ENCODE measurements around the gene TMEM182. TPM values are rescaled to one million over a fixed set of nuclear protein-coding genes. Genes with fewer than 3 reads are reported as not detected.

TMEM182 gene
- total RNA-seq, 2 donors from 2014 or later = 4.2 to 5.6 TPM

- Histone ChIP-seq H3K4me1 (ENCODE audit: control insufficient read depth, insufficient read depth, low read length) (no peaks in the 10 kb centered on the region), H3K4me3 (ENCODE audit: low read length) (no peak overlapping the region), H3K9me3 (ENCODE audit: control insufficient read depth, low read length) (no peaks in the 10 kb centered on the region), H3K27ac (ENCODE audit: low read depth, low read length) (no peak overlapping the region), H3K36me3 (ENCODE audit: control insufficient read depth, insufficient read depth, low read length) (no peaks in the 10 kb centered on the region), H3K27me3 (ENCODE audit: control insufficient read depth, insufficient read depth, low read length, poor library complexity, severe bottlenecking) (no peaks in the 10 kb centered on the region), H3K9ac (ENCODE audit: extremely low read depth, low read length, poor library complexity, severe bottlenecking) (no peak overlapping the region)
- 72 to 92% methylated on average over 2 of the region's 2 CpGs for WGBS, 2 experiments (ENCODE audit: insufficient coverage in 1 of 2, insufficient read length in 1 of 2)
- H3K4me3 Mint-ChIP-seq = no peak overlapping the region
- no peak for DNase-seq
- no peaks in the 10 kb centered on the region for H3K4me1 Mint-ChIP-seq
- no peaks in the 10 kb centered on the region for H3K36me3 Mint-ChIP-seq (ENCODE audit: low read depth)
- TF ChIP-seq CTCF (conservative IDR thresholded peaks at IDR 0.05) = no peak
- no peak overlapping the region for H3K27ac Mint-ChIP-seq
- H3K9me3 Mint-ChIP-seq = no peaks in the 10 kb centered on the region
- H3K27me3 Mint-ChIP-seq (ENCODE audit: insufficient read depth) = no peaks in the 10 kb centered on the region
Observed at GRCh38 chr2:102832789-102833188, 71.0 kb downstream of the TMEM182 start.

GRCh38 chr2:102834523-102835273 is 72.9 kb downstream of the TMEM182 start:
- no peak for TF ChIP-seq CTCF (conservative IDR thresholded peaks at IDR 0.05)
- no peaks in the 10 kb centered on the region for H3K36me3 Mint-ChIP-seq (ENCODE audit: low read depth)
- Histone ChIP-seq H3K36me3 (ENCODE audit: control insufficient read depth, insufficient read depth, low read length) (no peaks in the 10 kb centered on the region), H3K9me3 (ENCODE audit: control insufficient read depth, low read length) (no peaks in the 10 kb centered on the region), H3K4me3 (ENCODE audit: low read length) (no peak overlapping the region), H3K9ac (ENCODE audit: extremely low read depth, low read length, poor library complexity, severe bottlenecking) (no peak overlapping the region), H3K27me3 (ENCODE audit: control insufficient read depth, insufficient read depth, low read length, poor library complexity, severe bottlenecking) (no peaks in the 10 kb centered on the region), H3K4me1 (ENCODE audit: control insufficient read depth, insufficient read depth, low read length) (no peaks in the 10 kb centered on the region), H3K27ac (ENCODE audit: low read depth, low read length) (no peak overlapping the region)
- WGBS, 2 experiments (ENCODE audit: insufficient coverage in 1 of 2, insufficient read length in 1 of 2) = 91 to 100% methylated on average over 2 to 6 of the region's 6 CpGs
- no peaks in the 10 kb centered on the region for H3K27me3 Mint-ChIP-seq (ENCODE audit: insufficient read depth)
- no peak overlapping the region for H3K27ac Mint-ChIP-seq
- H3K4me1 Mint-ChIP-seq = peaks cover under 1% of the 10 kb centered on the region
- DNase-seq = no peak
- H3K4me3 Mint-ChIP-seq = no peak overlapping the region
- H3K9me3 Mint-ChIP-seq = no peaks in the 10 kb centered on the region

GRCh38 chr2:102837626-102838198 is 75.9 kb downstream of the TMEM182 start:
- no peak for DNase-seq
- H3K27ac ChIP-seq (ENCODE audit: low read depth, low read length) = no peak overlapping the region
- Mint-ChIP-seq H3K36me3 (ENCODE audit: low read depth) (no peaks in the 10 kb centered on the region), H3K27ac (no peak overlapping the region), H3K27me3 (ENCODE audit: insufficient read depth) (no peaks in the 10 kb centered on the region), H3K4me1 (peaks cover 5% of the 10 kb centered on the region), H3K9me3 (no peaks in the 10 kb centered on the region), H3K4me3 (no peak overlapping the region)
- H3K4me3 ChIP-seq (ENCODE audit: low read length) = no peak overlapping the region
- TF ChIP-seq CTCF (conservative IDR thresholded peaks at IDR 0.05) = no peak
- H3K4me1 ChIP-seq (ENCODE audit: control insufficient read depth, insufficient read depth, low read length) = no peaks in the 10 kb centered on the region
- 91 to 96% methylated on average over 5 to 8 of the region's 8 CpGs for WGBS, 2 experiments (ENCODE audit: insufficient coverage in 1 of 2, insufficient read length in 1 of 2)
- no peak overlapping the region for H3K9ac ChIP-seq (ENCODE audit: extremely low read depth, low read length, poor library complexity, severe bottlenecking)
- H3K27me3 ChIP-seq (ENCODE audit: control insufficient read depth, insufficient read depth, low read length, poor library complexity, severe bottlenecking) = no peaks in the 10 kb centered on the region
- H3K9me3 ChIP-seq (ENCODE audit: control insufficient read depth, low read length) = no peaks in the 10 kb centered on the region
- H3K36me3 ChIP-seq (ENCODE audit: control insufficient read depth, insufficient read depth, low read length) = no peaks in the 10 kb centered on the region
